SK-N-MC (cell line): ENCODE results near the gene EHD3.

Source experiments
- EZH2 ChIP-seq: fragments of 200-600 bp; sonication (generic); IDR thresholded peaks from one replicate; pipeline ENCODE4 v1.6.1; 2017; ENCODE audit warnings: antibody characterized with exemption
- FOXP2 ChIP-seq: optimal IDR thresholded peaks from 2 replicates; pipeline ENCODE3; 2011; ENCODE audit warnings: mild to moderate bottlenecking, moderate library complexity; ENCODE audit not compliant: insufficient read depth; ENCODE audit errors: extremely low read length, control extremely low read depth
- POLR2AphosphoS5 ChIP-seq: IDR thresholded peaks from 2 replicates; pipeline ENCODE4 v1.6.1; 2012; ENCODE audit warnings: mild to moderate bottlenecking, low read depth, low read length, borderline replicate concordance

GRCh38 chr2:31200972-31201371 lies 33.0 kb upstream of the EHD3 start:
- TF ChIP-seq EZH2, result no peak
- TF ChIP-seq POLR2AphosphoS5, result no peak
- no peak for TF ChIP-seq FOXP2
